ENCODE data around the gene PRKG1.
"Not testable (repeated sequence)": the region's sequence is repeated elsewhere in the genome, so short reads cannot be mapped to it uniquely, and the experiment has no call there.

Gene PRKG1

GRCh38 chr10:51667678-51668335, 593.5 kb downstream of the PRKG1 start:
- H3K36me3 ChIP-seq (ENCODE audit: insufficient read depth, low read length): no peaks in the 10 kb centered on the region
- H3K4me1 ChIP-seq (ENCODE audit: insufficient read depth, low read length): peaks cover 2% of the 10 kb centered on the region
- H2AFZ ChIP-seq (ENCODE audit: low read depth, low read length): no peak overlapping the region
- H3K9me3 ChIP-seq (ENCODE audit: low read length): no peaks in the 10 kb centered on the region
- no peak overlapping the region for H3K4me3 ChIP-seq (ENCODE audit: low read length)
- no peaks in the 10 kb centered on the region for H3K27me3 ChIP-seq (ENCODE audit: insufficient read depth, low read length)

- Histone ChIP-seq H3K27me3 (ENCODE audit: insufficient read depth, low read length) (no peaks in the 10 kb centered on the region), H3K9me3 (ENCODE audit: low read length) (no peaks in the 10 kb centered on the region), H2AFZ (ENCODE audit: low read depth, low read length) (no peak overlapping the region), H3K4me1 (ENCODE audit: insufficient read depth, low read length) (peaks cover 2% of the 10 kb centered on the region), H3K36me3 (ENCODE audit: insufficient read depth, low read length) (no peaks in the 10 kb centered on the region), H3K4me3 (ENCODE audit: low read length) (no peak overlapping the region)
These were observed 594.0 kb downstream of the PRKG1 start for GRCh38 chr10:51668336-51668689.

DNA sequence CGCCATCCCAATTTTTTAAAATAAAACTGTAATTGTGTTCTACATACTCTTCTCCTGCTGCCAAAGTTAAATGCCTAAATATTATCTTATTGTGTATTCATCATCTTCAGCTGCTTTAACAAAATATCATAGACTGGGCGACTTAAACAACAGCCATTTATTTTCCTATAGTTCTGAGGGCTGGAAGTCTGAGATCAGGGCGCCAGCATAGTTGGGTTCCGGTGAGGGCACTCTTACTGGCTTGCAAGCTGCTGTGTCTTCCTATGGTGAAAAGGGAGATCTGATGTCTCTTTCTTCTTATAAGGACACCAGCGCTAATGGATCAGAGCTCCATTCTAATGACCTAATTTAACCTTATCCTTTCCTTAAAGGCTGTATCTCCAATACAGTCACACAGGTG, 594.8 kb downstream of the PRKG1 start:
- H2AFZ ChIP-seq (ENCODE audit: low read depth, low read length): no peak overlapping the region
- peaks cover 2% of the 10 kb centered on the region for H3K4me1 ChIP-seq (ENCODE audit: insufficient read depth, low read length)
- H3K36me3 ChIP-seq (ENCODE audit: insufficient read depth, low read length): no peaks in the 10 kb centered on the region
- H3K27me3 ChIP-seq (ENCODE audit: insufficient read depth, low read length): no peaks in the 10 kb centered on the region
- H3K9me3 ChIP-seq (ENCODE audit: low read length): no peaks in the 10 kb centered on the region
- no peak overlapping the region for H3K4me3 ChIP-seq (ENCODE audit: low read length)

DNA sequence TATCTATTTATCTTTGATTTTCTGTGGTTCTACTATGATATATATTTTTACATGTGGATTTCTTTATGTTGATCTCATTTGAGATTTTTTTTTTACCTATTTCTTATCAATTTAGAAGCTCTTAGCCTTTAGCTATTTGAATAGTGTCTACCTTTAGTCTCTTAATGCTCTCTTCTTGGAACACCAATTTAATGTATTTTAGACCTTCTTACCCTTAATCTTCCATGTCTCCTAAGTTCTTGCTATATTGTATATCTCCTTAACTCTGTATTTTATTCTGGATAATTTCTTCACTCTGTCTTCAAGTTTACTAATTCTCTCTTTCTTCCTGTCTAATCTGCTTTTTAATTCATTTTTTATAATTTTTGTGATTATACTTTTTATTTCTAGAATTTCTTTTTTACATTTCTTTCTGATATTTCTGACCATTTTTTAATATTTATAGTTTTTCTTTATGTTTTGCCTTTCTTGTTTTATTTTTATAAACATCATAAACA, 597.8 kb downstream of the PRKG1 start:
- Histone ChIP-seq H3K4me1 (ENCODE audit: insufficient read depth, low read length) (peaks cover 2% of the 10 kb centered on the region), H3K27me3 (ENCODE audit: insufficient read depth, low read length) (no peaks in the 10 kb centered on the region), H3K9me3 (ENCODE audit: low read length) (no peaks in the 10 kb centered on the region), H2AFZ (ENCODE audit: low read depth, low read length) (no peak overlapping the region), H3K36me3 (ENCODE audit: insufficient read depth, low read length) (no peaks in the 10 kb centered on the region), H3K4me3 (ENCODE audit: low read length) (no peak overlapping the region)

DNA sequence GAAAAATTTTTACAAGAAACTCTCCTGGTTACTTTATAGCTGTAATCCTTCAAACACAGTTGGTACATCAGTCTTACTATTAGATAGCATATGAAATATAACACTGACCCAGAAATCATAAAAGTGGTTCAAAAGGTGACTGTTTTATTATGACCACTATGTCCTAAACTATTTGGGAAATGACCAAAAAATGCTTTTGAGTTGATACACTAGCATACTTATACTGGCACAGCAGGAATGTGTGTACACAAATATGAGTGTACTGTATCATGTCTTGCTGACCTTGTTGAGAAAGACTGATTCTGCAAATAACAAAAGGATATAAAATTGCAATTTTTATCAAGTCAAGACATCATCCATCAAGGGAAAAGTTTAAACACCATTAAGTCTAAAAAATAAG, 600.8 kb downstream of the PRKG1 start:
- no peaks in the 10 kb centered on the region for H3K9me3 ChIP-seq (ENCODE audit: low read length)
- no peak overlapping the region for H3K4me3 ChIP-seq (ENCODE audit: low read length)
- no peaks in the 10 kb centered on the region for H3K4me1 ChIP-seq (ENCODE audit: insufficient read depth, low read length)
- H2AFZ ChIP-seq (ENCODE audit: low read depth, low read length): no peak overlapping the region
- no peaks in the 10 kb centered on the region for H3K36me3 ChIP-seq (ENCODE audit: insufficient read depth, low read length)
- H3K27me3 ChIP-seq (ENCODE audit: insufficient read depth, low read length): no peaks in the 10 kb centered on the region

GRCh38 chr10:51679841-51680240, 605.6 kb downstream of the PRKG1 start:
- H3K9me3 ChIP-seq (ENCODE audit: low read length): no peaks in the 10 kb centered on the region

GRCh38 chr10:51683031-51683691, 608.9 kb downstream of the PRKG1 start:
- H3K27me3 ChIP-seq (ENCODE audit: insufficient read depth, low read length): no peaks in the 10 kb centered on the region
- no peak overlapping the region for H2AFZ ChIP-seq (ENCODE audit: low read depth, low read length)
- no peaks in the 10 kb centered on the region for H3K36me3 ChIP-seq (ENCODE audit: insufficient read depth, low read length)
- H3K4me1 ChIP-seq (ENCODE audit: insufficient read depth, low read length): no peaks in the 10 kb centered on the region
- H3K9me3 ChIP-seq (ENCODE audit: low read length): no peaks in the 10 kb centered on the region
- no peak overlapping the region for H3K4me3 ChIP-seq (ENCODE audit: low read length)

More at GRCh38 chr10:51679841-51680240, 605.6 kb downstream of the PRKG1 start:
- no peaks in the 10 kb centered on the region for H3K36me3 ChIP-seq (ENCODE audit: insufficient read depth, low read length)
- no peak overlapping the region for H2AFZ ChIP-seq (ENCODE audit: low read depth, low read length)
- no peak overlapping the region for H3K4me3 ChIP-seq (ENCODE audit: low read length)
- H3K4me1 ChIP-seq (ENCODE audit: insufficient read depth, low read length): no peaks in the 10 kb centered on the region
- no peaks in the 10 kb centered on the region for H3K27me3 ChIP-seq (ENCODE audit: insufficient read depth, low read length)

- H2AFZ ChIP-seq (ENCODE audit: low read depth, low read length): no peak overlapping the region
- no peaks in the 10 kb centered on the region for H3K4me1 ChIP-seq (ENCODE audit: insufficient read depth, low read length)
- H3K36me3 ChIP-seq (ENCODE audit: insufficient read depth, low read length): no peaks in the 10 kb centered on the region
- H3K9me3 ChIP-seq (ENCODE audit: low read length): no peaks in the 10 kb centered on the region
- H3K27me3 ChIP-seq (ENCODE audit: insufficient read depth, low read length): no peaks in the 10 kb centered on the region
- H3K4me3 ChIP-seq (ENCODE audit: low read length): no peak overlapping the region
These were observed 611.5 kb downstream of the PRKG1 start for GRCh38 chr10:51685768-51686167.

- H3K27me3 ChIP-seq (ENCODE audit: insufficient read depth, low read length): no peaks in the 10 kb centered on the region
- no peak overlapping the region for H3K4me3 ChIP-seq (ENCODE audit: low read length)
- no peaks in the 10 kb centered on the region for H3K36me3 ChIP-seq (ENCODE audit: insufficient read depth, low read length)
- H3K9me3 ChIP-seq (ENCODE audit: low read length): no peaks in the 10 kb centered on the region
- H3K4me1 ChIP-seq (ENCODE audit: insufficient read depth, low read length): no peaks in the 10 kb centered on the region
- no peak overlapping the region for H2AFZ ChIP-seq (ENCODE audit: low read depth, low read length)
These were observed 613.0 kb downstream of the PRKG1 start for GRCh38 chr10:51687296-51687695.

DNA sequence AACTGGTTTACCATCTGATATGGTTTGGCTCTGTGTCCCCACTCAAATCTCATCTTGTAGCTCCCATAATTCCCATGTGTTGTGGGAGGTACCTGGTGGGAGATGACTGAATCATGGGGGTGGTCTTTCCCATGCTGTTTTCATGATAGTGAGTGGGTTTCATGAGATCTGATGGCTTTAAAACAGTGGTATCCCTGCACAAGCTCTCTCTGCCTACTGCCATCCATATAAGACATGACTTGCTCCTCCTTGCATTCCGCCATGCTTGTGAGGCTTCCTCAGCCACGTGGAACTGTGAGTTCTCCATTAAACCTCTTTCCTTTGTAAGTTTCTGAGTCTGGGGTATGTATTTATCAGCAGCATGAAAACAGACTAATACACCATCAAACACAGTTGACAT, 614.5 kb downstream of the PRKG1 start:
- H3K9me3 ChIP-seq (ENCODE audit: low read length); H3K27me3 ChIP-seq (ENCODE audit: insufficient read depth, low read length); H3K4me3 ChIP-seq (ENCODE audit: low read length); H3K36me3 ChIP-seq (ENCODE audit: insufficient read depth, low read length); H2AFZ ChIP-seq (ENCODE audit: low read depth, low read length); H3K4me1 ChIP-seq (ENCODE audit: insufficient read depth, low read length): not testable (repeated sequence)

DNA sequence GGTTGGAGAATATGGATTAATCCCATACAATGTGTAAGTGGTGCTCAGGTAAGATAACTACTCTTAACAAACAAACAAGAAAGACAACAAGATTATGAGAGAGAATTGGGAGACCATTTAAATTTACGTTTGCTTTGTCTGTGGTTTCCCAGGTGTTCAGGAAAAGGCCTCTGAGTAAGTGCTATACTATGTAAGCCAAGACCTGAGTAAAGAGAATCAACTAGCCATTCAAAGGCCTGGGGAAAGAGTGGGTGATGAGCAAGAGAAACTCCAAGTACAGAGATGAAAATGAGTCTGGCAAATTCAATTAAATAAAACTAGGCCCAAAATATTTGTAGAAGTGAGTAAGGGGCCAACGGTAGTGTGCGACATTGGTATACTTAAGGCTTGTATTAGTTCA, 615.2 kb downstream of the PRKG1 start:
- Histone ChIP-seq H3K4me3 (ENCODE audit: low read length) (no peak overlapping the region), H3K4me1 (ENCODE audit: insufficient read depth, low read length) (no peaks in the 10 kb centered on the region), H2AFZ (ENCODE audit: low read depth, low read length) (no peak overlapping the region), H3K36me3 (ENCODE audit: insufficient read depth, low read length) (no peaks in the 10 kb centered on the region), H3K9me3 (ENCODE audit: low read length) (no peaks in the 10 kb centered on the region), H3K27me3 (ENCODE audit: insufficient read depth, low read length) (no peaks in the 10 kb centered on the region)

- no peaks in the 10 kb centered on the region for H3K9me3 ChIP-seq (ENCODE audit: low read length)
- H3K4me3 ChIP-seq (ENCODE audit: low read length): no peak overlapping the region
- no peaks in the 10 kb centered on the region for H3K27me3 ChIP-seq (ENCODE audit: insufficient read depth, low read length)
- peaks cover under 1% of the 10 kb centered on the region for H3K36me3 ChIP-seq (ENCODE audit: insufficient read depth, low read length)
- no peak overlapping the region for H2AFZ ChIP-seq (ENCODE audit: low read depth, low read length)
- H3K4me1 ChIP-seq (ENCODE audit: insufficient read depth, low read length): no peaks in the 10 kb centered on the region
These were observed 616.8 kb downstream of the PRKG1 start for GRCh38 chr10:51691135-51691534.

DNA sequence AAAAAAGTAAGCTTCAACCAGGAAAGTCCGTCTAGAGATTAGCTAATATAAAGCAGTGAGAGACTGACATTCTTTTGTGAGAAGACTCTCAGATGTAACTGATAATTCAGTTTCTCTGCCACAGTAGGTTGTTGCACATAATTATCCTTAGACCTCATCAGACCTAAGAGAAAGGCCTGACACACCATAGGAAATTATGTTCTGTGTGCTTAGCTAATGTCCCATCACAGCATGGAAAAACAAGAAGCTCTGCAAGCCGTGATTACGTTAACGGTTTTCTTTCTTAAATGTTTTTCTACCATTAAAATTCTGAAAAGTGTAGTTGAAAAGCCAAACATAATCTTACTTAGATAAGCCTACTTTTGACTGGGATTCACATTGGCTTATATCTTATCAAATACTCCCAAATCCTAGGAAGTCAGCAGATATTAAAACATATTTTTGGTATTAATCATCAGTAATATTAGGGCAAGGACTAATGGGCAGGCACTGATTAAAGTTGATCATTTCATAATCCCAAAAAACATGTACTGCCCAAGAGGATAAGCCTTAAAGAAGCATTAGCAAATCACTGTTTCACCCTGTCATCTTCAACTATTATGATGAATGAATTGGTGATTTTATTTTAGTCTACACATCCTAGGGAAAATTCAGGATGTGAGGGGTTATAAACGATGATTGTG, 619.9 kb downstream of the PRKG1 start:
- Histone ChIP-seq H2AFZ (ENCODE audit: low read depth, low read length) (no peak overlapping the region), H3K9me3 (ENCODE audit: low read length) (no peaks in the 10 kb centered on the region), H3K36me3 (ENCODE audit: insufficient read depth, low read length) (peaks cover 22% of the 10 kb centered on the region), H3K4me3 (ENCODE audit: low read length) (no peak overlapping the region), H3K4me1 (ENCODE audit: insufficient read depth, low read length) (peaks cover 17% of the 10 kb centered on the region), H3K27me3 (ENCODE audit: insufficient read depth, low read length) (no peaks in the 10 kb centered on the region)
